GM23338 (cell line): ENCODE measurements around the gene LGALSL. TPM values are rescaled to one million over a fixed set of nuclear protein-coding genes. Genes with fewer than 3 reads are reported as not detected.

Experiments used
- ATAC-seq: fragments of 200-7000 bp; cut with Tn5 transposase; 3 replicates; pipeline ENCODE4 v1.9.1; 2020
- DNase-seq: peaks from one replicate; pipeline ENCODE4 v3.0.0-alpha.2; 2015; ENCODE audit warnings: low spot score
- H2AFZ ChIP-seq: fragments of 200-600 bp; sonication (generic); 2 replicates; pipeline ENCODE4 v1.8.0; 2016; ENCODE audit warnings: antibody characterized with exemption, mild to moderate bottlenecking, moderate library complexity
- H3F3A ChIP-seq: fragments of 200-600 bp; sonication (generic); replicated peaks from 2 replicates; pipeline ENCODE4 v1.8.0; 2017; ENCODE audit warnings: antibody characterized with exemption, mixed run types, low read depth
- H3K27ac ChIP-seq: fragments of 200-600 bp; sonication (generic); 2 replicates; pipeline ENCODE4 v1.6.1; 2016; ENCODE audit warnings: low read depth
- H3K27me3 ChIP-seq: fragments of 200-600 bp; sonication (generic); 2 replicates; pipeline ENCODE4 v1.8.0; 2016; ENCODE audit warnings: mild to moderate bottlenecking, mixed run types, moderate library complexity; ENCODE audit not compliant: insufficient read depth
- H3K36me3 ChIP-seq: fragments of 200-600 bp; sonication (generic); 2 replicates; pipeline ENCODE4 v1.8.0; 2016; ENCODE audit warnings: mild to moderate bottlenecking; ENCODE audit not compliant: insufficient read depth
- H3K4me1 ChIP-seq: fragments of 200-600 bp; sonication (generic); 2 replicates; pipeline ENCODE4 v1.8.0; 2016; ENCODE audit warnings: mild to moderate bottlenecking, moderate library complexity; ENCODE audit not compliant: insufficient read depth
- H3K4me2 ChIP-seq: fragments of 200-600 bp; sonication (generic); 2 replicates; pipeline ENCODE4 v1.7.1; 2017; ENCODE audit warnings: mixed run types
- H3K4me3 ChIP-seq: fragments of 200-600 bp; sonication (generic); 2 replicates; pipeline ENCODE4 v1.6.1; 2016; ENCODE audit warnings: mixed run types
- H3K79me2 ChIP-seq: fragments of 200-600 bp; sonication (generic); replicated peaks from 2 replicates; pipeline ENCODE4 v1.8.0; 2017; ENCODE audit warnings: mild to moderate bottlenecking; ENCODE audit not compliant: insufficient read depth
- H3K9me2 ChIP-seq: fragments of 200-600 bp; sonication (generic); 2 replicates; pipeline ENCODE4 v1.8.0; 2017; ENCODE audit not compliant: insufficient read depth
- H4K20me1 ChIP-seq: fragments of 200-600 bp; sonication (generic); replicated peaks from 2 replicates; pipeline ENCODE4 v1.8.0; 2017; ENCODE audit warnings: mild to moderate bottlenecking; ENCODE audit not compliant: insufficient read depth
- H3K27ac Mint-ChIP-seq: 2 replicates; pipeline ENCODE4 v1.8.0; 2020; ENCODE audit warnings: inconsistent platforms, mild to moderate bottlenecking, moderate library complexity, mixed read lengths
- H3K27me3 Mint-ChIP-seq: 3 replicates; pipeline ENCODE4 v1.8.0; 2022; ENCODE audit warnings: low read depth, mild to moderate bottlenecking, moderate library complexity, mixed read lengths, inconsistent platforms; ENCODE audit not compliant: insufficient read depth, poor library complexity
- H3K36me3 Mint-ChIP-seq: 3 replicates; pipeline ENCODE4 v1.8.0; 2021; ENCODE audit warnings: low read depth, mild to moderate bottlenecking, inconsistent platforms, moderate library complexity, mixed read lengths
- H3K4me1 Mint-ChIP-seq: 3 replicates; pipeline ENCODE4 v1.8.0; 2020; ENCODE audit warnings: mild to moderate bottlenecking, inconsistent platforms, mixed read lengths
- H3K4me3 Mint-ChIP-seq: 3 replicates; pipeline ENCODE4 v1.8.0; 2021; ENCODE audit warnings: moderate library complexity, mild to moderate bottlenecking, inconsistent platforms, mixed read lengths
- H3K9me3 Mint-ChIP-seq: 3 replicates; pipeline ENCODE4 v1.8.0; 2020; ENCODE audit warnings: moderate library complexity, mild to moderate bottlenecking, inconsistent platforms, mixed read lengths
- CREB1 ChIP-seq: fragments of 250-450 bp; sonication (Bioruptor Pico); IDR thresholded peaks from 2 replicates; pipeline ENCODE4 v1.5.0; 2020; ENCODE audit warnings: low read depth, mild to moderate bottlenecking, moderate library complexity
- ETS1 ChIP-seq: IDR thresholded peaks from 2 replicates; pipeline ENCODE4 v1.6.1; 2016; ENCODE audit warnings: antibody characterized with exemption
- EZH2 ChIP-seq: fragments of 200-600 bp; sonication (generic); IDR thresholded peaks from one replicate; pipeline ENCODE4 v1.8.0; 2017; ENCODE audit warnings: antibody characterized with exemption, mild to moderate bottlenecking, low read depth; ENCODE audit not compliant: unreplicated experiment
- EZH2phosphoT487 ChIP-seq: fragments of 200-600 bp; sonication (generic); IDR thresholded peaks from one replicate; pipeline ENCODE4 v1.8.1; 2018; ENCODE audit warnings: antibody characterized with exemption; ENCODE audit not compliant: unreplicated experiment
- JUNB ChIP-seq: IDR thresholded peaks from one replicate; pipeline ENCODE4 v1.6.1; 2016; ENCODE audit warnings: antibody characterized with exemption; ENCODE audit not compliant: unreplicated experiment
- NANOG ChIP-seq: IDR thresholded peaks from 2 replicates; pipeline ENCODE4 v1.6.1; 2016; ENCODE audit warnings: antibody characterized with exemption, borderline replicate concordance
- POLR2AphosphoS5 ChIP-seq: IDR thresholded peaks from 2 replicates; pipeline ENCODE4 v1.6.1; 2016; ENCODE audit warnings: antibody characterized with exemption, low read depth
- REST ChIP-seq: IDR thresholded peaks from one replicate; pipeline ENCODE4 v1.6.1; 2018; ENCODE audit warnings: antibody characterized with exemption; ENCODE audit not compliant: unreplicated experiment
- STAT1 ChIP-seq: IDR thresholded peaks from one replicate; pipeline ENCODE4 v1.6.1; 2016; ENCODE audit warnings: antibody characterized with exemption; ENCODE audit not compliant: unreplicated experiment
- ZNF114 ChIP-seq: fragments of 250-450 bp; sonication (Bioruptor Pico); IDR thresholded peaks from 2 replicates; pipeline ENCODE4 v1.5.0; 2020; ENCODE audit warnings: mild to moderate bottlenecking, moderate library complexity
- ZNF331 ChIP-seq: fragments of 250-450 bp; sonication (Bioruptor Pico); IDR thresholded peaks from 2 replicates; pipeline ENCODE4 v1.5.0; 2020; ENCODE audit warnings: low read depth, mild to moderate bottlenecking, moderate library complexity
- polyA plus RNA-seq: library from polyadenylated mRNA; unstranded; fragments of >200 nt; fragmentation: Nextera tagmentation; extraction: Ambion mirVana; gene quantifications from 2 replicates; pipeline ENCODE4 v1.2.1, GENCODE V29; 2016
- total RNA-seq: library from RNA; depleted of rRNA; stranded (reverse); fragments of >200 nt; shearing (Covaris generic); gene quantifications from 2 replicates; pipeline ENCODE4 v1.2.3, GENCODE V29; 2014
- TF ChIP-seq, protein P1 (sequence below), 2 experiments: fragments of 200-600 bp in 1 of 2; sonication (generic) in 1 of 2; conservative IDR thresholded peaks; 2 replicates each; pipeline versions ENCODE4 v1.5.1 to v1.6.1; 2016 to 2017; ENCODE audit warnings: antibody characterized with exemption in 2 of 2, low read depth in 2 of 2, mild to moderate bottlenecking in 2 of 2, moderate library complexity in 1 of 2
- TF ChIP-seq, protein P2 (sequence below): fragments of 250-450 bp; sonication (Bioruptor Pico); IDR thresholded peaks from 2 replicates; pipeline ENCODE4 v1.5.0; 2020; ENCODE audit warnings: mild to moderate bottlenecking, moderate library complexity

The LGALSL gene
- total and polyA plus RNA-seq, 2 experiments from 2014 or later = 20.6 to 28.4 TPM

DNA sequence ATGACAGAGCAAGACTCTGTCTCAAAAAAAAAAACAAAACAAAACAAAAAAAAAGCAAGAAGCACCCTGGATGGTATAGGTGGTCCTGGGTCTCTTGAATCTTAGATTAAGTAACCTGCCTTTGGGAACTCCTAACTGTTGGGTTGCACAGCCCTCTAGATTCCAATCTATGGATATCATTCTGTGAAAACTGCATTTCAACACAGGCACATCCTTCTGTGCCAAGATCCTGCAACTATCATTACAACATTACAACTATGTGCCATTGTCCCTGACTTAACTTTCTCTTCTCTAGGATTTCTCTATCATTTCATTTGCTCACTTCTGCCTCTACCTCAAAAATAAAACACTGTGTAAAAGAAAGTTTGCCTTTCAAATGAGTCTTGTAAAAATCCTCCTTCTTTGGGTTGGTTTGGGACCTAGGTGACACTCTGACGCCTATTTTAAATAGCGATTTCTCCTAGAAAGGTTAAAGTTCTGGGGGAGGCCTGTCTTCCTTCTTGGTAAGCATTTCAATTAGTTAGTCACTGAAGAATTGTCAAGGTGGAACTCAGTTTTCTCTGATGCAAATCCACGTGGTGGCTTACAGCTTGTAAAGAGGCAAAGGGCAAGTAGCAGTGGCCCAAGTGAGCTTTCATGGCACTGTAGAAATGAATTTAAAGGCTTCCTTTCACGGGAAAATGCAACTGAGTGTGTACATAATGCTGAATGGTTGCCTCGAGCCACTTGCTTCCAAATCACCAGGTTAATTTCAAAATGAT is 9.2 kb downstream of the LGALSL start:
- no peak overlapping the region for H3K4me3 ChIP-seq
- ATAC-seq (no peak), DNase-seq (no peak)
- Mint-ChIP-seq H3K27me3 (peaks cover 2% of the 10 kb centered on the region), H3K36me3 (peaks cover 7% of the 10 kb centered on the region; the same call in 2 of the 3 replicates), H3K4me1 (peaks cover 23% of the 10 kb centered on the region), H3K27ac (0 out of 2 replicates have a peak overlapping the region, but pooled peaks have one; percentile 64), H3K9me3 (no peaks in the 10 kb centered on the region), H3K4me3 (no peak overlapping the region)
- peaks cover 2% of the 10 kb centered on the region for H3K36me3 ChIP-seq
- no peak overlapping the region; the same call in 1 of the 2 replicates for H2AFZ ChIP-seq
- 0 out of 2 replicates have a peak, but pooled peaks cover 3% of the 10 kb centered on the region for H3K4me1 ChIP-seq
- H3K9me2 ChIP-seq = no peaks in the 10 kb centered on the region
- H3K27ac ChIP-seq = no peak overlapping the region; the same call in 1 of the 2 replicates
- H3F3A ChIP-seq = no peaks in the 10 kb centered on the region
- no peaks in the 10 kb centered on the region for H4K20me1 ChIP-seq
- H3K4me2 ChIP-seq = no peak overlapping the region
- no peak for TF ChIP-seq CREB1
- no peak for TF ChIP-seq POLR2AphosphoS5
- TF ChIP-seq, protein P1, sequence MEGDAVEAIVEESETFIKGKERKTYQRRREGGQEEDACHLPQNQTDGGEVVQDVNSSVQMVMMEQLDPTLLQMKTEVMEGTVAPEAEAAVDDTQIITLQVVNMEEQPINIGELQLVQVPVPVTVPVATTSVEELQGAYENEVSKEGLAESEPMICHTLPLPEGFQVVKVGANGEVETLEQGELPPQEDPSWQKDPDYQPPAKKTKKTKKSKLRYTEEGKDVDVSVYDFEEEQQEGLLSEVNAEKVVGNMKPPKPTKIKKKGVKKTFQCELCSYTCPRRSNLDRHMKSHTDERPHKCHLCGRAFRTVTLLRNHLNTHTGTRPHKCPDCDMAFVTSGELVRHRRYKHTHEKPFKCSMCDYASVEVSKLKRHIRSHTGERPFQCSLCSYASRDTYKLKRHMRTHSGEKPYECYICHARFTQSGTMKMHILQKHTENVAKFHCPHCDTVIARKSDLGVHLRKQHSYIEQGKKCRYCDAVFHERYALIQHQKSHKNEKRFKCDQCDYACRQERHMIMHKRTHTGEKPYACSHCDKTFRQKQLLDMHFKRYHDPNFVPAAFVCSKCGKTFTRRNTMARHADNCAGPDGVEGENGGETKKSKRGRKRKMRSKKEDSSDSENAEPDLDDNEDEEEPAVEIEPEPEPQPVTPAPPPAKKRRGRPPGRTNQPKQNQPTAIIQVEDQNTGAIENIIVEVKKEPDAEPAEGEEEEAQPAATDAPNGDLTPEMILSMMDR (conservative IDR thresholded peaks at IDR 0.05; ENCODE audit: low read depth in 2 of 2) = no peak
- TF ChIP-seq EZH2phosphoT487 = no peak
- TF ChIP-seq NANOG = no peak
- TF ChIP-seq, protein P2, sequence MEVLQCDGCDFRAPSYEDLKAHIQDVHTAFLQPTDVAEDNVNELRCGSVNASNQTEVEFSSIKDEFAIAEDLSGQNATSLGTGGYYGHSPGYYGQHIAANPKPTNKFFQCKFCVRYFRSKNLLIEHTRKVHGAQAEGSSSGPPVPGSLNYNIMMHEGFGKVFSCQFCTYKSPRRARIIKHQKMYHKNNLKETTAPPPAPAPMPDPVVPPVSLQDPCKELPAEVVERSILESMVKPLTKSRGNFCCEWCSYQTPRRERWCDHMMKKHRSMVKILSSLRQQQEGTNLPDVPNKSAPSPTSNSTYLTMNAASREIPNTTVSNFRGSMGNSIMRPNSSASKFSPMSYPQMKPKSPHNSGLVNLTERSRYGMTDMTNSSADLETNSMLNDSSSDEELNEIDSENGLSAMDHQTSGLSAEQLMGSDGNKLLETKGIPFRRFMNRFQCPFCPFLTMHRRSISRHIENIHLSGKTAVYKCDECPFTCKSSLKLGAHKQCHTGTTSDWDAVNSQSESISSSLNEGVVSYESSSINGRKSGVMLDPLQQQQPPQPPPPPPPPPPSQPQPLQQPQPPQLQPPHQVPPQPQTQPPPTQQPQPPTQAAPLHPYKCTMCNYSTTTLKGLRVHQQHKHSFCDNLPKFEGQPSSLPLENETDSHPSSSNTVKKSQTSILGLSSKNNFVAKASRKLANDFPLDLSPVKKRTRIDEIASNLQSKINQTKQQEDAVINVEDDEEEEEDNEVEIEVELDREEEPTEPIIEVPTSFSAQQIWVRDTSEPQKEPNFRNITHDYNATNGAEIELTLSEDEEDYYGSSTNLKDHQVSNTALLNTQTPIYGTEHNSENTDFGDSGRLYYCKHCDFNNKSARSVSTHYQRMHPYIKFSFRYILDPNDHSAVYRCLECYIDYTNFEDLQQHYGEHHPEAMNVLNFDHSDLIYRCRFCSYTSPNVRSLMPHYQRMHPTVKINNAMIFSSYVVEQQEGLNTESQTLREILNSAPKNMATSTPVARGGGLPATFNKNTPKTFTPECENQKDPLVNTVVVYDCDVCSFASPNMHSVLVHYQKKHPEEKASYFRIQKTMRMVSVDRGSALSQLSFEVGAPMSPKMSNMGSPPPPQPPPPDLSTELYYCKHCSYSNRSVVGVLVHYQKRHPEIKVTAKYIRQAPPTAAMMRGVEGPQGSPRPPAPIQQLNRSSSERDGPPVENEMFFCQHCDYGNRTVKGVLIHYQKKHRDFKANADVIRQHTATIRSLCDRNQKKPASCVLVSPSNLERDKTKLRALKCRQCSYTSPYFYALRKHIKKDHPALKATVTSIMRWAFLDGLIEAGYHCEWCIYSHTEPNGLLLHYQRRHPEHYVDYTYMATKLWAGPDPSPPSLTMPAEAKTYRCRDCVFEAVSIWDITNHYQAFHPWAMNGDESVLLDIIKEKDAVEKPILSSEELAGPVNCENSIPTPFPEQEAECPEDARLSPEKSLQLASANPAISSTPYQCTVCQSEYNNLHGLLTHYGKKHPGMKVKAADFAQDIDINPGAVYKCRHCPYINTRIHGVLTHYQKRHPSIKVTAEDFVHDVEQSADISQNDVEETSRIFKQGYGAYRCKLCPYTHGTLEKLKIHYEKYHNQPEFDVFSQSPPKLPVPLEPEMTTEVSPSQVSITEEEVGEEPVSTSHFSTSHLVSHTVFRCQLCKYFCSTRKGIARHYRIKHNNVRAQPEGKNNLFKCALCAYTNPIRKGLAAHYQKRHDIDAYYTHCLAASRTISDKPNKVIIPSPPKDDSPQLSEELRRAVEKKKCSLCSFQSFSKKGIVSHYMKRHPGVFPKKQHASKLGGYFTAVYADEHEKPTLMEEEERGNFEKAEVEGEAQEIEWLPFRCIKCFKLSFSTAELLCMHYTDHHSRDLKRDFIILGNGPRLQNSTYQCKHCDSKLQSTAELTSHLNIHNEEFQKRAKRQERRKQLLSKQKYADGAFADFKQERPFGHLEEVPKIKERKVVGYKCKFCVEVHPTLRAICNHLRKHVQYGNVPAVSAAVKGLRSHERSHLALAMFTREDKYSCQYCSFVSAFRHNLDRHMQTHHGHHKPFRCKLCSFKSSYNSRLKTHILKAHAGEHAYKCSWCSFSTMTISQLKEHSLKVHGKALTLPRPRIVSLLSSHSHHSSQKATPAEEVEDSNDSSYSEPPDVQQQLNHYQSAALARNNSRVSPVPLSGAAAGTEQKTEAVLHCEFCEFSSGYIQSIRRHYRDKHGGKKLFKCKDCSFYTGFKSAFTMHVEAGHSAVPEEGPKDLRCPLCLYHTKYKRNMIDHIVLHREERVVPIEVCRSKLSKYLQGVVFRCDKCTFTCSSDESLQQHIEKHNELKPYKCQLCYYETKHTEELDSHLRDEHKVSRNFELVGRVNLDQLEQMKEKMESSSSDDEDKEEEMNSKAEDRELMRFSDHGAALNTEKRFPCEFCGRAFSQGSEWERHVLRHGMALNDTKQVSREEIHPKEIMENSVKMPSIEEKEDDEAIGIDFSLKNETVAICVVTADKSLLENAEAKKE (CRISPR knock-in tag) = no peak
- TF ChIP-seq EZH2 = no peak
- no peak for TF ChIP-seq REST
- no peak for TF ChIP-seq ZNF114 (CRISPR knock-in tag)
- TF ChIP-seq ETS1 = no peak
- no peak for TF ChIP-seq ZNF331 (CRISPR knock-in tag)
- TF ChIP-seq JUNB = no peak
- no peak for TF ChIP-seq STAT1
- H3K27me3 ChIP-seq = no peaks in the 10 kb centered on the region
- no peaks in the 10 kb centered on the region for H3K79me2 ChIP-seq
